HCT116 (cell line): Measurements from ENCODE around the gene TAGLN2. TPM values are rescaled to one million over a fixed set of nuclear protein-coding genes. Genes with fewer than 3 reads are reported as not detected.

Experiments
- ATAC-seq: fragments of 200-7000 bp; cut with Tn5 transposase; 2 replicates; pipeline ENCODE4 v1.9.1; 2020; ENCODE audit warnings: mild to moderate bottlenecking, moderate library complexity
- BruUV-seq: library from RNA; stranded (reverse); fragments of 400-500 nt; replicated peaks from 2 replicates; lab custom pipeline; 2021; lab: Mats Ljungman, UMichigan
- CTCF ChIA-PET: fragments of 300-600 bp; sonication (Branson Sonifier 250); formaldehyde crosslinking; loops from one replicate; lab custom pipeline; 2021; ENCODE audit warnings: antibody characterized with exemption; lab: Charles Lee
- POLR2A ChIA-PET: fragments of 300-600, 350-600 bp; sonication (Branson Sonifier 250); formaldehyde crosslinking; loops from one replicate; lab custom pipeline; 2021; ENCODE audit warnings: antibody characterized with exemption; lab: Charles Lee
- RAD21 ChIA-PET, 2 experiments: fragments of 300-600 bp; sonication (Branson Sonifier 250); formaldehyde crosslinking; loops; one replicate each; lab custom pipeline; 2023; ENCODE audit warnings: low total read pairs in 2 of 2; ENCODE audit not compliant: uncharacterized antibody in 2 of 2, unreplicated experiment in 2 of 2, low non-redundant PET in 1 of 2; lab: Charles Lee
- DNase-seq: peaks from one replicate; pipeline ENCODE4 v3.0.0-alpha.2; 2010; ENCODE audit warnings: low read depth, low spot score
- H2AFZ ChIP-seq: fragments of 200-600 bp; shearing (Covaris generic), sonication (generic); 2 replicates; pipeline ENCODE4 v1.6.1; 2017; ENCODE audit warnings: low read depth, mixed run types, mixed read lengths, antibody characterized with exemption, low read length; ENCODE audit not compliant: poor library complexity, severe bottlenecking
- H3K27ac ChIP-seq: 2 replicates; pipeline ENCODE4 v1.5.1; 2012; ENCODE audit warnings: low read depth, low read length
- H3K27me3 ChIP-seq: fragments of 200-600 bp; sonication (generic); 2 replicates; pipeline ENCODE4 v1.6.1; 2016; ENCODE audit warnings: mixed run types, low read length, mixed read lengths; ENCODE audit not compliant: insufficient read depth
- H3K36me3 ChIP-seq, 2 experiments: fragments of 200-500 bp in 1 of 2; fragments of 200-600 bp in 1 of 2; sonication (Bioruptor generic) in 1 of 2; sonication (generic) in 1 of 2; 2 replicates each; pipeline versions ENCODE4 v1.5.1 to v1.6.1; 2014 to 2016; ENCODE audit warnings: low read length in 2 of 2, inconsistent platforms in 1 of 2, mixed read lengths in 1 of 2, mixed run types in 1 of 2; ENCODE audit not compliant: insufficient read depth in 2 of 2, control insufficient read depth in 1 of 2
- H3K4me1 ChIP-seq, 2 experiments: fragments of 200-600 bp in 1 of 2; sonication (generic) in 1 of 2; 2 replicates each; pipeline versions ENCODE4 v1.5.1 to v1.6.1; 2012 to 2017; ENCODE audit warnings: low read length in 2 of 2, inconsistent platforms in 1 of 2, mild to moderate bottlenecking in 1 of 2, mixed read lengths in 1 of 2, mixed run types in 1 of 2, moderate library complexity in 1 of 2; ENCODE audit not compliant: insufficient read depth in 2 of 2, control insufficient read depth in 1 of 2
- H3K4me2 ChIP-seq: fragments of 200-600 bp; sonication (generic); 2 replicates; pipeline ENCODE4 v1.6.1; 2017; ENCODE audit warnings: mixed run types, low read length, mixed read lengths
- H3K4me3 ChIP-seq, 2 experiments: fragments of 200-600 bp in 1 of 2; sonication (generic) in 1 of 2; replicated peaks in 1 of 2; 2 replicates each; pipeline ENCODE4 v1.5.1; 2011 to 2016; ENCODE audit warnings: low read length in 2 of 2, control low read depth in 1 of 2, low read depth in 1 of 2, mild to moderate bottlenecking in 1 of 2, mixed read lengths in 1 of 2, mixed run types in 1 of 2
- H3K79me2 ChIP-seq: fragments of 200-600 bp; sonication (generic); 2 replicates; pipeline ENCODE4 v1.6.1; 2017; ENCODE audit warnings: mild to moderate bottlenecking, mixed run types, low read length, moderate library complexity, mixed read lengths; ENCODE audit not compliant: insufficient read depth
- H3K9ac ChIP-seq: fragments of 200-600 bp; sonication (generic); 2 replicates; pipeline ENCODE4 v1.6.1; 2016; ENCODE audit warnings: low read length, mixed read lengths
- H3K9me2 ChIP-seq: fragments of 200-600 bp; sonication (generic), shearing (Covaris generic); 2 replicates; pipeline ENCODE4 v1.6.1; 2017; ENCODE audit warnings: mixed run types, mild to moderate bottlenecking, moderate library complexity; ENCODE audit not compliant: insufficient read depth
- H3K9me3 ChIP-seq, 2 experiments: fragments of 200-500 bp in 1 of 2; fragments of 200-600 bp in 1 of 2; sonication (Bioruptor generic) in 1 of 2; sonication (generic) in 1 of 2; 2 replicates each; pipeline ENCODE4 v1.6.1; 2014 to 2017; ENCODE audit warnings: low read length in 2 of 2, mixed read lengths in 2 of 2, inconsistent platforms in 1 of 2, low read depth in 1 of 2, mild to moderate bottlenecking in 1 of 2, mixed run types in 1 of 2, moderate library complexity in 1 of 2; ENCODE audit not compliant: control insufficient read depth in 1 of 2, insufficient read depth in 1 of 2
- H4K20me1 ChIP-seq: fragments of 200-600 bp; sonication (generic), shearing (Covaris generic); 2 replicates; pipeline ENCODE4 v1.6.1; 2017; ENCODE audit warnings: mixed run types, mild to moderate bottlenecking, moderate library complexity; ENCODE audit not compliant: insufficient read depth
- EGR1 ChIP-seq: IDR thresholded peaks from 2 replicates; pipeline ENCODE4 v1.6.1; 2012; ENCODE audit warnings: low read depth
- ELF1 ChIP-seq: IDR thresholded peaks from 2 replicates; pipeline ENCODE4 v1.6.1; 2012; ENCODE audit warnings: low read depth, borderline replicate concordance
- RAD21 ChIP-seq: IDR thresholded peaks from 2 replicates; pipeline ENCODE4 v1.6.1; 2012; ENCODE audit warnings: low read depth, mild to moderate bottlenecking
- YY1 ChIP-seq: IDR thresholded peaks from 2 replicates; pipeline ENCODE4 v1.6.1; 2011; ENCODE audit warnings: low read length, low read depth, moderate library complexity, mild to moderate bottlenecking; ENCODE audit not compliant: insufficient replicate concordance; ENCODE audit errors: extremely low read depth
- intact Hi-C: fragments of 100-400 bp; cut with micrococcal nuclease; formaldehyde crosslinking; loops from 2 replicates; pipeline ENCODE4 v1.10.0; 2022
- total RNA-seq: library from RNA; stranded (reverse); gene quantifications from one replicate; pipeline ENCODE4 v1.2.1, GENCODE V29; 2021; ENCODE audit not compliant: unreplicated experiment
- TF ChIP-seq, protein P1 (sequence below): IDR thresholded peaks from 2 replicates; pipeline ENCODE4 v1.6.1; 2012

Gene TAGLN2
- total RNA-seq, 1 experiment from 2014 or later, result 127 TPM

- Histone ChIP-seq H3K4me2 (no peak overlapping the region), H4K20me1 (no peaks in the 10 kb centered on the region), H3K27ac (no peak overlapping the region), H3K9me3 (no peaks in the 10 kb centered on the region), H3K27me3 (peaks cover 24% of the 10 kb centered on the region; the same call in 1 of the 2 replicates), H3K9me2 (no peaks in the 10 kb centered on the region), H3K79me2 (no peaks in the 10 kb centered on the region), H3K4me1 (peaks cover 0 to 7% of the 10 kb centered on the region in 2 experiments; a peak in 1 of 4 replicates), H2AFZ (no peak overlapping the region), H3K9ac (no peak overlapping the region), H3K36me3 (no peaks in the 10 kb centered on the region), H3K4me3 (no peak overlapping the region)
- CTCF ChIA-PET, result no interaction called here
- BruUV-seq, result no TSS peak
- intact Hi-C loops, result no loop called here
- RAD21 ChIA-PET, result no interaction called here
- DNase-seq (no peak), ATAC-seq (no peak)
- no peak for TF ChIP-seq RAD21
- no peak for TF ChIP-seq EGR1
- no peak for TF ChIP-seq YY1
- TF ChIP-seq ELF1, result no peak
- POLR2A ChIA-PET, result no interaction called here
Measured at GRCh38 chr1:159972443-159973205, 47.3 kb upstream of the TAGLN2 start.

DNA sequence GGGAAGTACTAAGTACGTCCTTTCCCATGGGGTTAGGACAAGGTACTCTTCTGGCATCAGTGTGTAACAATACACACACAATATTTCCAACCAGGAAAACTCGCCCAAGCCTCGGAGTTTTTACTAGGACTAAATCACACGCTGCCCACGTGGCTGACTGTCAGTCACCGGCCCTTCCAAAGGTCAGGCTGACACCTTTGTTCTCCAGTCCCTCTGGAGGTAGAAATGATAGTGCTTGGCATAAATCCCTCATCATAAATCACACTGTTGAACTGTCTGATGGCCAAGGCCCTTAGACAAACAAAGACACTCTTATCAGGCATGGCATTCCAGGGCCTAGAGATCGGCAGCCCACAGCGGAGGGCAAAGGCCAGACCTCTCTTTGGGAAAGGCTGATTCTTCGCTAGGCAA is 45.6 kb upstream of the TAGLN2 start:
- BruUV-seq, result no TSS peak
- peaks cover 0 to 7% of the 10 kb centered on the region in 2 experiments; a peak in 1 of 4 replicates for H3K4me1 ChIP-seq
- intact Hi-C loops, result no loop called here
- TF ChIP-seq, protein P1, sequence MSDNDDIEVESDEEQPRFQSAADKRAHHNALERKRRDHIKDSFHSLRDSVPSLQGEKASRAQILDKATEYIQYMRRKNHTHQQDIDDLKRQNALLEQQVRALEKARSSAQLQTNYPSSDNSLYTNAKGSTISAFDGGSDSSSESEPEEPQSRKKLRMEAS, result 0 out of 2 replicates have a peak, but pooled peaks have one; percentile 30
- no peak for TF ChIP-seq EGR1
- ChIA-PET CTCF (no interaction called here), RAD21 (no interaction called here), POLR2A (no interaction called here)
- no peak for DNase-seq
- no peaks in the 10 kb centered on the region for H3K9me2 ChIP-seq
- ATAC-seq, result peak; percentile 54
- H4K20me1 ChIP-seq, result no peaks in the 10 kb centered on the region
- peaks cover 14% of the 10 kb centered on the region; the same call in 1 of the 2 replicates for H3K27me3 ChIP-seq
- H2AFZ ChIP-seq, result no peak overlapping the region
- no peak overlapping the region for H3K4me2 ChIP-seq
- H3K9ac ChIP-seq, result no peak overlapping the region
- H3K79me2 ChIP-seq, result no peaks in the 10 kb centered on the region
- no peaks in the 10 kb centered on the region for H3K36me3 ChIP-seq
- no peak overlapping the region for H3K4me3 ChIP-seq
- H3K9me3 ChIP-seq, result no peaks in the 10 kb centered on the region; a peak in 1 of 4 replicates
- H3K27ac ChIP-seq, result no peak overlapping the region
